Keratinocyte (primary cell): ENCODE data around the gene HLA-DPB1.

Experiments used
- EZH2 ChIP-seq: IDR thresholded peaks from one replicate; pipeline ENCODE4 v1.6.1; 2012; ENCODE audit warnings: inconsistent platforms, mild to moderate bottlenecking, low read length, moderate library complexity
- TF ChIP-seq, protein P1 (sequence below), 3 experiments: IDR thresholded peaks in 1 of 3; conservative IDR thresholded peaks in 1 of 3; optimal IDR thresholded peaks in 1 of 3; 2 replicates in 2 of 3; 3 replicates in 1 of 3; pipeline versions ENCODE3 to v1.5.1; 2011; ENCODE audit warnings: low read length in 3 of 3, mild to moderate bottlenecking in 3 of 3, moderate library complexity in 2 of 3, control low read depth in 1 of 3, inconsistent platforms in 1 of 3; ENCODE audit not compliant: insufficient read depth in 2 of 3; ENCODE audit errors: extremely low read depth in 1 of 3

DNA sequence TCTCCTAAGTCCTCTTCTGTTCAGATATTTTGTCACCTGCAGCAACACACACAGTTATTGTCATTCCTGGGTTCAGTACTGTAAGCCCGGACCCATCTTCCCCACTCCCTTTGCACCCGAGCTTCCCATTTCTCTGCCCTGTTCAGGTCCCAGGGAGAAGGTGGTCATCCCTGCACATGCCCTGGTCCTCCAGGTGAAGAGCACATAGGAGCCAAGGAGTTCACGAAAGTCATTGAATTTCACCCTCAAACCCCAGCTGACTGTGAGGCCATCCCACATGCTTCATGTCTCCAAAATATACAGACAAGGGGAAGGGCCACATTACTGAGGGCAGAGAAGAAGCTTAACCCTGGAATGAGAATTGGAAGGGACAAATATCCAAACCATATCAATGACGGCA lies 10.5 kb upstream of the HLA-DPB1 start:
- TF ChIP-seq, protein P1, sequence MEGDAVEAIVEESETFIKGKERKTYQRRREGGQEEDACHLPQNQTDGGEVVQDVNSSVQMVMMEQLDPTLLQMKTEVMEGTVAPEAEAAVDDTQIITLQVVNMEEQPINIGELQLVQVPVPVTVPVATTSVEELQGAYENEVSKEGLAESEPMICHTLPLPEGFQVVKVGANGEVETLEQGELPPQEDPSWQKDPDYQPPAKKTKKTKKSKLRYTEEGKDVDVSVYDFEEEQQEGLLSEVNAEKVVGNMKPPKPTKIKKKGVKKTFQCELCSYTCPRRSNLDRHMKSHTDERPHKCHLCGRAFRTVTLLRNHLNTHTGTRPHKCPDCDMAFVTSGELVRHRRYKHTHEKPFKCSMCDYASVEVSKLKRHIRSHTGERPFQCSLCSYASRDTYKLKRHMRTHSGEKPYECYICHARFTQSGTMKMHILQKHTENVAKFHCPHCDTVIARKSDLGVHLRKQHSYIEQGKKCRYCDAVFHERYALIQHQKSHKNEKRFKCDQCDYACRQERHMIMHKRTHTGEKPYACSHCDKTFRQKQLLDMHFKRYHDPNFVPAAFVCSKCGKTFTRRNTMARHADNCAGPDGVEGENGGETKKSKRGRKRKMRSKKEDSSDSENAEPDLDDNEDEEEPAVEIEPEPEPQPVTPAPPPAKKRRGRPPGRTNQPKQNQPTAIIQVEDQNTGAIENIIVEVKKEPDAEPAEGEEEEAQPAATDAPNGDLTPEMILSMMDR (optimal IDR thresholded peaks at IDR 0.05 in 1 of 3, IDR thresholded peaks at IDR 0.05 in 1 of 3, conservative IDR thresholded peaks at IDR 0.05 in 1 of 3; ENCODE audit: extremely low read depth in 1 of 3, insufficient read depth in 2 of 3, low read length in 3 of 3): no peak
- TF ChIP-seq EZH2: no peak
